GM21529 (cell line): Measurements from ENCODE around the gene PDE3A.

Experiments used
- ATAC-seq: cut with Tn5 transposase; IDR thresholded peaks from one replicate; pipeline ENCODE4 v1.9.1; 2021; ENCODE audit not compliant: unreplicated experiment

Gene PDE3A

GRCh38 chr12:20681334-20681733 lies 313.0 kb downstream of the PDE3A start:
- ATAC-seq, result no peak

DNA sequence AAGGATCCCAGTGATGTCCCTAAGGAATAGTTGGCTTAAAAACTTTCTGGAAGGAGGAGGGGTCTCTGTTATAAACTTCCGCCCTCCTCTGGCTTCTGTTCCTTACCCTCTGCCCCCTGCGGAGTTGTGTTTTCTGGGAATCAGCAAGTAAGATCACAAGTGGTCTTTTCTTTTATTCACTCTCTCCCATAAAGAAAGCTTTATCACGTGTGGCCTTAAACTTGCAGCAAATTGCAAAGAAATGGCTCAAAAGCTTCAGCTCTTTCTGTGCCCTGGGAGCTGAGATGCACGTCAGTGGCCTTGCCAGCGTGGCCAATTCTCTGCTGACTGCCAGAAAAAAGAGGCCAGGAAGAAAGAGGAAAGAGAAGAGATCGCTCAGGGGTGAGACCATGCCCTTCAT lies 326.9 kb downstream of the PDE3A start, which contains the start of gene SLCO1C1:
Gene SLCO1C1, plus strand, starts transcription at position 101 of the 400 bp plus-strand sequence. CDS start 4,245 bp downstream, outside the sequence.
- no peak for ATAC-seq

- no peak for ATAC-seq
These were observed 328.0 kb downstream of the PDE3A start for GRCh38 chr12:20696181-20696905.

DNA sequence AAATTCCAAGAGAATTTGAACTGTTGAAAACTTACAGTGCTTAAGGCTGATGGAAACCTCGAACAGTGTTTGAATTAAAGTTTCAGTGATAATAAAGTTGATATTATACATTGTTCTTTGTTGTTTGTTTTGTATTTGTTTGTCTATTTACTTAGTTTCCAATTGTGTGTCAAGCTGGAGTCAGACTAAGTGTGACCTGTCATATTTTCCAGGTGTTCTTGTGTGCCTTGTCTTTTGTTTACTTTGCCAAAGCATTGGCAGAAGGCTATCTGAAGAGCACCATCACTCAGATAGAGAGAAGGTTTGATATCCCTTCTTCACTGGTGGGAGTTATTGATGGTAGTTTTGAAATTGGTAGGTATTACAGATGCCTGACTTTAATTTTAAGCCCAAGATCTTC lies 332.8 kb downstream of the PDE3A start:
- no peak for ATAC-seq

- ATAC-seq, result no peak
These were observed 336.5 kb downstream of the PDE3A start for GRCh38 chr12:20704860-20705259.

- no peak for ATAC-seq
These were observed 343.5 kb downstream of the PDE3A start for GRCh38 chr12:20711846-20712245.

DNA sequence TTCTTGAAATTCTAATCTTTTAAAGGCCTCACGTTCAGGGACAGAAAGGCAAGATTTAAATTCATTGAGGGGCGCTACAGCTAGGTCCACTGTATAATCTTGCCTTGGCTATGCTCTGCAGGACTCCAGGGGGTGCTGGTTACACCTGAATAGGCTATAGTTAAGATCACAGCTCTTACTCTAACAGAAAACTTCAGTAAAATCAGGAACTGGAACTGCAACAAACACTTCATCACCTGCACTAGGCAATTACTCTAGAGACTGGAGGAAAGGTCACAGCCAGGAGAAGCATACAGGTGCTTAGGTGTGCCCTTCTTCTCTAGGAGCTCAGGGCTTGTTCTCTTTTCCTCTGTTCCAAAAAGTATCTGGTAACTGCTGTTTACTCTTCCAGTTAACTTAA lies 347.7 kb downstream of the PDE3A start:
- ATAC-seq, result no peak

DNA sequence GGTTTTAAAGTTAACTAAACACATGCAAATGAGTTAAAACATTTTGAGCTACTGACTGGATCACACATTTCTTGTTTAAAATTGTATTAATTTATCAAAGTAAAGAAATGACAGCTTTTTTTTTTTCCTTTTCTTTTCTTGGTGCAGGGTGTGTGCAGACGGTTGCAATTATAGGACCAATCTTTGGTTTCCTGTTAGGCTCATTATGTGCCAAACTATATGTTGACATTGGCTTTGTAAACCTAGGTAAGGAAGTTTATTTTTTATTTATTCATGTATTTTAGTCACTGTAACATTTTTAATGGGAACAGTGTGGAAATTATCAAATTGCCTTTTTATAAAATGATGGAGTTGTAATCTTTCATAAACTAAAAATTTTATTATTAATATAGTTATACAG lies 348.6 kb downstream of the PDE3A start:
- ATAC-seq, result no peak

GRCh38 chr12:20718294-20718693 lies 350.0 kb downstream of the PDE3A start:
- no peak for ATAC-seq

DNA sequence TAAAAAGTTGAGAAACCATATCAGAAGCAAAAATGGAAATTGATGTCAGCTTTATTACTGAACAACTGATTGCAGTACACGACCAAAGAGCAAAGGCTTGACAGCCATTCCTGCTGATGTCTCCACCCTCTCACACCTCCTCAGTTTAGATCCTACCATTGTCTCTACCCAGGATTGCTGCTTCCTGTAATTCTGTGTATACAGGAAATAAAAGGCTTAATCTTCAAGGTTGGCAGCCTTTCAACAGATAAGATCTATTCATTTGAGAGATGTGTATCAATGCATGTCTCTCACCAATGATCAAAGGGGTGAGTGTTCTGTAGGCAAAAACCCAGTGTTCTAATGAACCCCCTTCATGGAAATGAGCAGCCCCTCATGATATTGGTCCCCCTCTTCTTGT lies 353.8 kb downstream of the PDE3A start:
- no peak for ATAC-seq

- ATAC-seq, result no peak
These were observed 362.9 kb downstream of the PDE3A start for GRCh38 chr12:20731274-20731673.
